DND-41 (cell line): Measurements from ENCODE around the gene FOXO3.

Source experiments
- CTCF ChIP-seq: IDR thresholded peaks from 2 replicates; pipeline ENCODE4 v1.5.1; 2012; ENCODE audit warnings: borderline replicate concordance, low read length, moderate library complexity, mild to moderate bottlenecking; ENCODE audit not compliant: poor library complexity, severe bottlenecking; ENCODE audit errors: extremely low read depth
- EZH2 ChIP-seq: IDR thresholded peaks from 3 replicates; pipeline ENCODE4 v1.6.1; 2012; ENCODE audit warnings: borderline replicate concordance, low read depth, mild to moderate bottlenecking, moderate library complexity, low read length, inconsistent platforms; ENCODE audit not compliant: severe bottlenecking

DNA sequence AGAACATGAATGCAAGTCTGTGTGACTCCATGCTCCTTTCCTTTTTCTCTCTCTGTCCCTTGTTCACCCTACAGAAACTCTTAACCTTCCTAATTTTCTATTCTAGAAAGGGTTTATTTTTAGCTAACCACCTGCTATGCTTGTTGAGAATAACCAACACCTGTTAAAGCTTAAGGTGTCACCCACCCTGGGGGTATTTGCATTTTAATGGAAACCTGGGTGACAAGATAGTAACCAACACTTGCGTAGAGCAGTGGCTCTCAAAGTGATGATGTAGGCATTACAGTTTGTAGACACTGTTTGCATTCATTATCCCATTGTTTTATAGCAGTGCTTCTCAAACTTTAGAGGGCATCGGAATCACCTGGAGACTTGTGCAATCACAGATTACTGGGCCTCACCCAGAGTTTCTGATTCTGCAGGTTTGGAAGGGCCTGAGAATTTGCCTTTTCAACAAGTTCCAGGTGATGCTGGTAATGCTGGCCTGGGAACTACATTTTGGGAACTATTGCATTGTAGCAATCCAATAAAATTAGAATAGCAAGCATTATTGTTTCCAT lies 173.1 kb downstream of the FOXO3 start:
- TF ChIP-seq CTCF (no peak), EZH2 (no peak)
